Measurements from ENCODE around the gene OR2T2. TPM values are rescaled to one million over a fixed set of nuclear protein-coding genes. Genes with fewer than 3 reads are reported as not detected.

OR2T2 gene
- total and polyA plus RNA-seq, 12 donors: not detected

Other genes starting within 250 kb of the OR2T2 start
- not detected for gene OR2M3, start 248.4 kb upstream of the OR2T2 start, total RNA-seq
- gene OR2M3, start 248.4 kb upstream of the OR2T2 start, polyA plus RNA-seq: not detected
- gene OR2M4, start 214.2 kb upstream of the OR2T2 start, total RNA-seq: not detected
- gene OR2M4, start 214.2 kb upstream of the OR2T2 start, polyA plus RNA-seq: not detected
- gene OR2T33, start 167.7 kb upstream of the OR2T2 start, total RNA-seq: not detected
- gene OR2T33, start 167.7 kb upstream of the OR2T2 start, polyA plus RNA-seq: under 1 TPM in 1 of 2 donors, not detected in 1; 0.03 TPM
- gene OR2T12, start 142.2 kb upstream of the OR2T2 start, total RNA-seq: not detected
- not detected for gene OR2T12, start 142.2 kb upstream of the OR2T2 start, polyA plus RNA-seq
- gene OR2M7, start 121.1 kb upstream of the OR2T2 start, total RNA-seq: not detected
- gene OR2M7, start 121.1 kb upstream of the OR2T2 start, polyA plus RNA-seq: not detected
- gene OR14C36, start 96.9 kb upstream of the OR2T2 start, total RNA-seq: not detected
- gene OR14C36, start 96.9 kb upstream of the OR2T2 start, polyA plus RNA-seq: not detected
- gene OR2T4, start 84.0 kb upstream of the OR2T2 start, total RNA-seq: not detected
- not detected for gene OR2T4, start 84.0 kb upstream of the OR2T2 start, polyA plus RNA-seq
- gene OR2T6, start 69.9 kb upstream of the OR2T2 start, total RNA-seq: not detected
- gene OR2T6, start 69.9 kb upstream of the OR2T2 start, polyA plus RNA-seq: not detected
- gene OR2T1, start 42.6 kb upstream of the OR2T2 start, total RNA-seq: not detected
- not detected for gene OR2T1, start 42.6 kb upstream of the OR2T2 start, polyA plus RNA-seq
- not detected for gene OR2T3, start 27.7 kb downstream of the OR2T2 start, total RNA-seq
- not detected for gene OR2T3, start 27.7 kb downstream of the OR2T2 start, polyA plus RNA-seq
- not detected for gene OR2T5, start 43.0 kb downstream of the OR2T2 start, total RNA-seq
- gene OR2T5, start 43.0 kb downstream of the OR2T2 start, polyA plus RNA-seq: not detected
- not detected for gene OR2G6, start 62.4 kb downstream of the OR2T2 start, total RNA-seq
- not detected for gene OR2G6, start 62.4 kb downstream of the OR2T2 start, polyA plus RNA-seq
- not detected for gene OR2T29, start 117.1 kb downstream of the OR2T2 start, total RNA-seq
- not detected for gene OR2T29, start 117.1 kb downstream of the OR2T2 start, polyA plus RNA-seq
- gene OR2T34, start 129.1 kb downstream of the OR2T2 start, total RNA-seq: not detected
- gene OR2T34, start 129.1 kb downstream of the OR2T2 start, polyA plus RNA-seq: not detected
- not detected for gene OR2T10, start 152.1 kb downstream of the OR2T2 start, total RNA-seq
- gene OR2T10, start 152.1 kb downstream of the OR2T2 start, polyA plus RNA-seq: not detected
- not detected for gene OR2T11, start 189.5 kb downstream of the OR2T2 start, total RNA-seq
- not detected for gene OR2T11, start 189.5 kb downstream of the OR2T2 start, polyA plus RNA-seq
- not detected for gene OR2T35, start 199.6 kb downstream of the OR2T2 start, total RNA-seq
- not detected for gene OR2T35, start 199.6 kb downstream of the OR2T2 start, polyA plus RNA-seq
- not detected for gene OR2T27, start 209.9 kb downstream of the OR2T2 start, total RNA-seq
- not detected for gene OR2T27, start 209.9 kb downstream of the OR2T2 start, polyA plus RNA-seq